Mesothelial cell of epicardium (in vitro differentiated cells): Measurements from ENCODE around the gene POLDIP3. TPM values are rescaled to one million over a fixed set of nuclear protein-coding genes. Genes with fewer than 3 reads are reported as not detected.

Experiments
- DNase-seq, 2 experiments: peaks; one replicate each; pipeline ENCODE4 v3.0.0; 2021; ENCODE audit warnings: low spot score in 2 of 2; ENCODE audit not compliant: unreplicated experiment in 2 of 2
- H3K27ac Mint-ChIP-seq: 2 replicates; pipeline ENCODE4 v1.8.0; 2021; ENCODE audit warnings: mixed read lengths
- H3K27me3 Mint-ChIP-seq: 2 replicates; pipeline ENCODE4 v1.8.0; 2021; ENCODE audit warnings: low read depth, mixed read lengths
- H3K36me3 Mint-ChIP-seq: 2 replicates; pipeline ENCODE4 v1.8.0; 2021; ENCODE audit warnings: mixed read lengths
- H3K4me1 Mint-ChIP-seq: 2 replicates; pipeline ENCODE4 v1.8.0; 2021; ENCODE audit warnings: mixed read lengths
- H3K4me3 Mint-ChIP-seq: 2 replicates; pipeline ENCODE4 v1.8.0; 2021; ENCODE audit warnings: mild to moderate bottlenecking, moderate library complexity, mixed read lengths
- H3K9me3 Mint-ChIP-seq: 2 replicates; pipeline ENCODE4 v1.8.0; 2021; ENCODE audit warnings: mixed read lengths
- CTCF ChIP-seq: fragments of 200-600 bp; sonication (generic); IDR thresholded peaks from one replicate; pipeline ENCODE4 v1.5.0; 2021; ENCODE audit warnings: antibody characterized with exemption; ENCODE audit not compliant: unreplicated experiment
- total RNA-seq: library from RNA; stranded (reverse); gene quantifications from 3 replicates; pipeline ENCODE4 v1.2.1, GENCODE V29; 2021

POLDIP3 gene
- total RNA-seq, 1 donor from 2014 or later, result 87.2 TPM

- H3K9me3 Mint-ChIP-seq, result no peaks in the 10 kb centered on the region
- H3K27me3 Mint-ChIP-seq, result no peaks in the 10 kb centered on the region
- no peaks in the 10 kb centered on the region for H3K4me1 Mint-ChIP-seq
- H3K4me3 Mint-ChIP-seq, result no peak overlapping the region
- no peak for TF ChIP-seq CTCF
- no peak for DNase-seq
- H3K36me3 Mint-ChIP-seq, result peaks cover 16% of the 10 kb centered on the region
- no peak overlapping the region for H3K27ac Mint-ChIP-seq
These were observed 21.8 kb upstream of the POLDIP3 start for GRCh38 chr22:42636506-42636905.

- no peaks in the 10 kb centered on the region for H3K4me1 Mint-ChIP-seq
- no peak for TF ChIP-seq CTCF
- DNase-seq, result no peak
- H3K27me3 Mint-ChIP-seq, result no peaks in the 10 kb centered on the region
- H3K4me3 Mint-ChIP-seq, result no peak overlapping the region
- peaks cover 16% of the 10 kb centered on the region for H3K36me3 Mint-ChIP-seq
- no peaks in the 10 kb centered on the region for H3K9me3 Mint-ChIP-seq
- no peak overlapping the region for H3K27ac Mint-ChIP-seq
These were observed 20.8 kb upstream of the POLDIP3 start for GRCh38 chr22:42635531-42635930.

GRCh38 chr22:42633013-42633412 lies 18.3 kb upstream of the POLDIP3 start:
- H3K9me3 Mint-ChIP-seq, result no peaks in the 10 kb centered on the region
- peaks cover 25% of the 10 kb centered on the region for H3K36me3 Mint-ChIP-seq
- no peak for TF ChIP-seq CTCF
- no peak overlapping the region for H3K27ac Mint-ChIP-seq
- no peaks in the 10 kb centered on the region for H3K4me1 Mint-ChIP-seq
- no peaks in the 10 kb centered on the region for H3K27me3 Mint-ChIP-seq
- DNase-seq, result no peak
- H3K4me3 Mint-ChIP-seq, result no peak overlapping the region

- DNase-seq, result no peak
- no peak for TF ChIP-seq CTCF
- H3K9me3 Mint-ChIP-seq, result no peaks in the 10 kb centered on the region
- peaks cover 20% of the 10 kb centered on the region for H3K36me3 Mint-ChIP-seq
- no peak overlapping the region for H3K4me3 Mint-ChIP-seq
- H3K4me1 Mint-ChIP-seq, result no peaks in the 10 kb centered on the region
- H3K27me3 Mint-ChIP-seq, result no peaks in the 10 kb centered on the region
- no peak overlapping the region for H3K27ac Mint-ChIP-seq
These were observed 17.4 kb upstream of the POLDIP3 start for GRCh38 chr22:42632096-42632495.

GRCh38 chr22:42630901-42631602 lies 16.4 kb upstream of the POLDIP3 start:
- Mint-ChIP-seq H3K4me3 (no peak overlapping the region), H3K27me3 (no peaks in the 10 kb centered on the region), H3K36me3 (peaks cover 22% of the 10 kb centered on the region), H3K9me3 (no peaks in the 10 kb centered on the region), H3K27ac (no peak overlapping the region), H3K4me1 (no peaks in the 10 kb centered on the region)
- no peak for TF ChIP-seq CTCF
- DNase-seq, result no peak

- no peaks in the 10 kb centered on the region for H3K9me3 Mint-ChIP-seq
- no peak overlapping the region for H3K4me3 Mint-ChIP-seq
- H3K36me3 Mint-ChIP-seq, result peaks cover 21% of the 10 kb centered on the region
- H3K4me1 Mint-ChIP-seq, result no peaks in the 10 kb centered on the region
- no peak for TF ChIP-seq CTCF
- no peak overlapping the region for H3K27ac Mint-ChIP-seq
- DNase-seq, result no peak
- no peaks in the 10 kb centered on the region for H3K27me3 Mint-ChIP-seq
These were observed 15.5 kb upstream of the POLDIP3 start for GRCh38 chr22:42630211-42630610.
